ENCODE results near the gene RNF150. TPM values are rescaled to one million over a fixed set of nuclear protein-coding genes. Genes with fewer than 3 reads are reported as not detected.

Gene RNF150
- total and polyA plus RNA-seq, 2 of the 8 experiments (the other 6 are each of a cell fraction or from before 2014, with no cell fraction given): 3.4 to 4.8 TPM

GRCh38 chr4:141022111-141022695 is 111.1 kb downstream of the RNF150 start:
- H2BK5ac ChIP-seq (ENCODE audit: low read depth, low read length): no peak overlapping the region
- H3K23ac ChIP-seq (ENCODE audit: insufficient read length): no peak overlapping the region
- POLR2A ChIA-PET (ENCODE audit: partially characterized antibody): no interaction called here
- no peak overlapping the region for H3K4me2 ChIP-seq (ENCODE audit: insufficient read depth in 1 of 2, low read depth in 2 of 2, low read length in 2 of 2)
- 94% methylated on average over 3 of the region's 3 CpGs; no CpG with 5 or more reads in 1 of the 2 experiments for WGBS, 2 experiments (ENCODE audit: extremely low coverage in 1 of 2, insufficient coverage in 1 of 2, insufficient read length in 1 of 2, insufficient replicate concordance in 2 of 2, low coverage in 1 of 2, low lambda C conversion rate in 2 of 2, missing lambda C conversion rate in 1 of 2)
- no peaks in the 10 kb centered on the region for H3K27me3 ChIP-seq (replicated peaks in 1 of 4; ENCODE audit: control insufficient read depth in 3 of 4, extremely low read depth in 1 of 4, insufficient read depth in 3 of 4, low read length in 3 of 4)
- H2BK120ac ChIP-seq (replicated peaks; ENCODE audit: low read depth, low read length): no peak overlapping the region
- H2AFZ ChIP-seq (ENCODE audit: low read length): no peak overlapping the region
- DNase-seq (ENCODE audit: low read depth in 1 of 2, low spot score in 2 of 2) (no peak), FAIRE-seq (no peak)
- no peak overlapping the region for H2BK20ac ChIP-seq (ENCODE audit: low read length)
- no peak overlapping the region for H3K14ac ChIP-seq (ENCODE audit: insufficient read length)
- no peaks in the 10 kb centered on the region for H3K79me2 ChIP-seq (ENCODE audit: control insufficient read depth in 1 of 2, insufficient read depth in 2 of 2, low read length in 2 of 2)
- no peaks in the 10 kb centered on the region for H3K36me3 ChIP-seq (ENCODE audit: control insufficient read depth in 2 of 4, insufficient read depth in 4 of 4, low read length in 3 of 4)
- no peak overlapping the region for H3K4ac ChIP-seq (replicated peaks; ENCODE audit: insufficient read length, low read depth, low read length)
- no peaks in the 10 kb centered on the region for H3K23me2 ChIP-seq (ENCODE audit: low read depth, low read length)
- CTCF ChIA-PET (ENCODE audit: partially characterized antibody): interaction anchor here (0.7 to 1.9 kb wide), 3 partner anchors 25 to 136 kb away, joined by 4 to 8 read pairs (median 5); partner anchors contain the start of gene RNF150
- no peak overlapping the region for H4K8ac ChIP-seq (ENCODE audit: extremely low read depth, insufficient read depth, low read length)
- no peaks in the 10 kb centered on the region for H3K79me1 ChIP-seq (ENCODE audit: low read depth, low read length)
- no peak overlapping the region for H3K4me3 ChIP-seq (ENCODE audit: extremely low read depth in 1 of 4, insufficient read depth in 2 of 4, low read depth in 3 of 4, low read length in 4 of 4)
- H4K5ac ChIP-seq (ENCODE audit: insufficient read length, low read depth, low read length): no peak overlapping the region
- no peak overlapping the region for H2BK15ac ChIP-seq (ENCODE audit: low read length)
- H3K9ac ChIP-seq (replicated peaks in 1 of 4; ENCODE audit: extremely low read depth in 1 of 4, low read depth in 3 of 4, low read length in 3 of 4): no peak overlapping the region
- H3K27ac ChIP-seq (ENCODE audit: low read depth, low read length): no peak overlapping the region
- no peaks in the 10 kb centered on the region for H3K9me3 ChIP-seq (ENCODE audit: insufficient read depth in 2 of 2, low read depth in 1 of 2, low read length in 1 of 2)
- H3K56ac ChIP-seq (replicated peaks; ENCODE audit: insufficient read length, low read depth, low read length): no peak overlapping the region
- no peak overlapping the region for H4K91ac ChIP-seq (replicated peaks; ENCODE audit: insufficient read length, low read length)
- no peak overlapping the region for H2AK5ac ChIP-seq (ENCODE audit: low read depth, low read length)
- no peak overlapping the region for H3K18ac ChIP-seq (ENCODE audit: extremely low read depth, low read length)
- no peaks in the 10 kb centered on the region for H4K20me1 ChIP-seq (replicated peaks in 1 of 2; ENCODE audit: control insufficient read depth in 1 of 2, insufficient read depth in 2 of 2, low read length in 2 of 2)
- H3K4me1 ChIP-seq (replicated peaks in 1 of 4; ENCODE audit: control insufficient read depth in 3 of 4, insufficient read depth in 4 of 4, low read length in 3 of 4): no peaks in the 10 kb centered on the region; a peak in 1 of 7 replicates
- no peak overlapping the region for H2BK12ac ChIP-seq (ENCODE audit: low read depth, low read length)
- no peak for TF ChIP-seq MAX (IDR thresholded peaks at IDR 0.05)
- TF ChIP-seq BCL11A (IDR thresholded peaks at IDR 0.05; ENCODE audit: low read depth in 2 of 2, low read length in 2 of 2): no peak
- no peak for TF ChIP-seq SUZ12 (IDR thresholded peaks at IDR 0.05; ENCODE audit: low read length)
- TF ChIP-seq USF2 (IDR thresholded peaks at IDR 0.05; ENCODE audit: low read length): no peak
- no peak for TF ChIP-seq KDM1A (IDR thresholded peaks at IDR 0.05; ENCODE audit: borderline replicate concordance, low read length)
- TF ChIP-seq BRCA1 (IDR thresholded peaks at IDR 0.05; ENCODE audit: low read depth, low read length): no peak
- TF ChIP-seq EGR1 (IDR thresholded peaks at IDR 0.05; ENCODE audit: borderline replicate concordance, low read depth, low read length): no peak
- no peak for TF ChIP-seq PHF8 (conservative IDR thresholded peaks at IDR 0.05; ENCODE audit: low read depth, low read length)
- no peak for TF ChIP-seq TEAD4 (IDR thresholded peaks at IDR 0.05; ENCODE audit: low read depth, low read length)
- TF ChIP-seq HDAC2 (IDR thresholded peaks at IDR 0.05; ENCODE audit: borderline replicate concordance in 1 of 2, low read depth in 2 of 2, low read length in 2 of 2): no peak
- TF ChIP-seq MAFK (IDR thresholded peaks at IDR 0.05; ENCODE audit: low read depth, low read length): no peak
- no peak for TF ChIP-seq TAF1 (IDR thresholded peaks at IDR 0.05; ENCODE audit: low read depth, low read length)
- no peak for TF ChIP-seq SP1 (IDR thresholded peaks at IDR 0.05; ENCODE audit: low read depth, low read length)

All from H1 (cell line).